Ectodermal cell (in vitro differentiated cells): ENCODE measurements around the gene NOTUM.

Experiments used
- H3K27ac ChIP-seq: 2 replicates; pipeline ENCODE4 v1.7.0; 2013; ENCODE audit warnings: mild to moderate bottlenecking, low read depth, low read length; ENCODE audit not compliant: insufficient read depth, poor library complexity, severe bottlenecking
- H3K27me3 ChIP-seq: 2 replicates; pipeline ENCODE4 v1.7.0; 2013; ENCODE audit warnings: mild to moderate bottlenecking, low read length; ENCODE audit not compliant: insufficient read depth, control insufficient read depth, poor library complexity, severe bottlenecking
- H3K36me3 ChIP-seq: one replicate; pipeline ENCODE4 v1.7.0; 2013; ENCODE audit warnings: low read length; ENCODE audit not compliant: control insufficient read depth, insufficient read depth
- H3K4me1 ChIP-seq: one replicate; pipeline ENCODE4 v1.7.0; 2013; ENCODE audit warnings: low read length; ENCODE audit not compliant: control insufficient read depth, insufficient read depth
- H3K4me3 ChIP-seq: 2 replicates; pipeline ENCODE4 v1.7.0; 2013; ENCODE audit warnings: low read depth, low read length, control low read depth; ENCODE audit not compliant: insufficient read depth
- H3K9me3 ChIP-seq: 2 replicates; pipeline ENCODE4 v1.7.0; 2013; ENCODE audit warnings: mild to moderate bottlenecking, low read length, moderate library complexity; ENCODE audit not compliant: control insufficient read depth
- WGBS, 2 experiments: methylation state at CpG; one replicate each; pipeline ENCODE4 v1.1.7; 2013; ENCODE audit warnings: missing lambda C conversion rate in 2 of 2; 5-methylcytosine and 5-hydroxymethylcytosine counted together

Gene NOTUM

DNA sequence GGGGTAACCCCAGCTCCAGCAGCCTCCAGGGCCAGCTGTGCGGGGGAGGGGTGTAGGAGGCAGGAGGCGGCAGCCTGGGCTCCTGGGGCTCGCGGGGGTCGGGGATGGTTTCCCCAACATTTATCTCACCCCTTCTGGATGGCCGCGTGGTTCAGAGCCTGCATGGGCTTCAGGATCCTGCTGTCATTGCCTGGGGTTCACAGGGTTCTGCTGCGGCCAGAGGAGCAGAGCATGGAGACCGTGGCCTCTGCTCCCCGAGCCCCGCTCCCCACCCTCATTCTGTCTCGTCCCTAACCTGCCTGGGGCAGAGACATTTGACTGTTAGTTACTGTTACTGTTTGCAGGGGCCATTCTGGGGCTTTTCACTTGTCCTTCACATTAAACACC, 18.8 kb downstream of the NOTUM start:
- Histone ChIP-seq H3K4me3 (no peak overlapping the region), H3K36me3 (no peaks in the 10 kb centered on the region), H3K27ac (no peak overlapping the region), H3K9me3 (no peaks in the 10 kb centered on the region), H3K4me1 (peaks cover 16% of the 10 kb centered on the region), H3K27me3 (peaks cover 5% of the 10 kb centered on the region)
- 52 to 57% methylated on average over 11 of the region's 12 CpGs for WGBS, 2 experiments

- 47 to 48% methylated on average over 30 of the region's 30 CpGs for WGBS, 2 experiments
- Histone ChIP-seq H3K4me1 (peaks cover 16% of the 10 kb centered on the region), H3K4me3 (no peak overlapping the region), H3K27me3 (peaks cover 5% of the 10 kb centered on the region), H3K9me3 (no peaks in the 10 kb centered on the region), H3K27ac (no peak overlapping the region), H3K36me3 (no peaks in the 10 kb centered on the region)
Measured at GRCh38 chr17:81941484-81942166, 19.4 kb downstream of the NOTUM start.

- no peaks in the 10 kb centered on the region for H3K36me3 ChIP-seq
- 94 to 95% methylated on average over 56 of the region's 56 CpGs for WGBS, 2 experiments
- peaks cover 5% of the 10 kb centered on the region for H3K27me3 ChIP-seq
Measured at GRCh38 chr17:81940538-81941483, 20.2 kb downstream of the NOTUM start.

GRCh38 chr17:81939881-81940385, 21.1 kb downstream of the NOTUM start:
- Histone ChIP-seq H3K9me3 (no peaks in the 10 kb centered on the region), H3K36me3 (no peaks in the 10 kb centered on the region), H3K27me3 (peaks cover 5% of the 10 kb centered on the region), H3K4me3 (no peak overlapping the region), H3K4me1 (peaks cover 16% of the 10 kb centered on the region), H3K27ac (no peak overlapping the region)
- 92 to 94% methylated on average over 21 of the region's 21 CpGs for WGBS, 2 experiments

More at GRCh38 chr17:81940538-81941483, 20.2 kb downstream of the NOTUM start:
- Histone ChIP-seq H3K9me3 (no peaks in the 10 kb centered on the region), H3K4me3 (no peak overlapping the region), H3K4me1 (peaks cover 16% of the 10 kb centered on the region), H3K27ac (no peak overlapping the region)

- peaks cover 4% of the 10 kb centered on the region for H3K36me3 ChIP-seq
- peaks cover 11% of the 10 kb centered on the region for H3K4me1 ChIP-seq
- no peaks in the 10 kb centered on the region for H3K9me3 ChIP-seq
- H3K27ac ChIP-seq, result no peak overlapping the region
- peaks cover 5% of the 10 kb centered on the region for H3K27me3 ChIP-seq
- H3K4me3 ChIP-seq, result no peak overlapping the region
- WGBS, 2 experiments, result 82 to 83% methylated on average over 15 of the region's 15 CpGs
Measured at GRCh38 chr17:81939218-81939617, 21.8 kb downstream of the NOTUM start.

- WGBS, 2 experiments, result 91 to 94% methylated on average over 6 of the region's 6 CpGs
- Histone ChIP-seq H3K27me3 (peaks cover 5% of the 10 kb centered on the region), H3K36me3 (peaks cover 4% of the 10 kb centered on the region), H3K4me1 (no peaks in the 10 kb centered on the region), H3K27ac (no peak overlapping the region), H3K4me3 (peak overlapping the region; percentile 15), H3K9me3 (no peaks in the 10 kb centered on the region)
Measured at GRCh38 chr17:81935709-81936084, 25.3 kb downstream of the NOTUM start.

DNA sequence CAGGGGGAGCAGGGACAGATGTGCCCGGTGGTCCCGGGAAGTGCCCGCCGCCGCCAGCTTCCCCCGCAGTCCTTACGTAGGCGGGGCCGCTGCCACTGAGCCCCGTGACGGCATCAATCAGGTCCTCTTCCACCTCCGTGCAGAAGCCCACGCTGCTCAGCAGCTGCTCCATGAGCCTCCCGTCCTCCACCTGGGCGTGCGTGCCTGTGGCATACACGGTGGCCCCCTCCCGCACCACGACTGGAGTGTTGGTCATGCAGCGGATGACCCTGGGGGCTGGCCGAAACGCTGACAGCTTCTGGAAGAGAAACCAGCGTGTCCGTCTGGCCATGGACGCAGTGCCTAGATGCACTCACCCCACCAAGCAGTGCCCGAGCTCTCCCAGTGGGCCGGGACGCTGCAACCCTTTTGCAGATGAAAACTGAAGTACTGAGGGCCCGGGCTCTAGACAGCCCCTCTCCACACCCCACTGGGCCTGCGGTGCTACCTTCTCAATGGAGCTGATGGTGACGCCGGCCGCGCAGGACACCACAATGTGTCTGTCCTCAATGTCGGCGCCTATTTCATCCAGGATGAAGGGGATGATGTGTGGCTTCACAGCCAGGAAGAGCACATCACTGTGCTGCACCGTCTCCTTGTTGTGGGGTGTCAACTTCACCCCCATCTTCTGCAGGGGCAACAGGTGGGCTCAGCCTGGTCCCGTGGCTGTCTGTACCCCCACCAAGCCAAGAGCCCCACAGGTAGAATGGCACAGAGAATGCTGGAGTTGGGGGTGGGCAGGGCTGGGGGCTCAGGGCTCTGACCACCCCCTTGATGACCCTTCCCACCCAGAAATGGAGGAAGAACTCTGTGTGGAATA, 25.9 kb downstream of the NOTUM start:
- H3K27me3 ChIP-seq, result peaks cover 5% of the 10 kb centered on the region
- peaks cover 4% of the 10 kb centered on the region for H3K36me3 ChIP-seq
- 95 to 97% methylated on average over 38 of the region's 38 CpGs for WGBS, 2 experiments
- no peaks in the 10 kb centered on the region for H3K9me3 ChIP-seq
- H3K4me3 ChIP-seq, result no peak overlapping the region
- H3K4me1 ChIP-seq, result no peaks in the 10 kb centered on the region
- H3K27ac ChIP-seq, result no peak overlapping the region

GRCh38 chr17:81934098-81934757, 26.8 kb downstream of the NOTUM start:
- H3K36me3 ChIP-seq, result peaks cover 4% of the 10 kb centered on the region
- H3K4me3 ChIP-seq, result no peak overlapping the region
- no peaks in the 10 kb centered on the region for H3K9me3 ChIP-seq
- no peaks in the 10 kb centered on the region for H3K4me1 ChIP-seq
- H3K27me3 ChIP-seq, result peaks cover 9% of the 10 kb centered on the region
- no peak overlapping the region for H3K27ac ChIP-seq
- WGBS, 2 experiments, result 95% methylated on average over 23 of the region's 23 CpGs

DNA sequence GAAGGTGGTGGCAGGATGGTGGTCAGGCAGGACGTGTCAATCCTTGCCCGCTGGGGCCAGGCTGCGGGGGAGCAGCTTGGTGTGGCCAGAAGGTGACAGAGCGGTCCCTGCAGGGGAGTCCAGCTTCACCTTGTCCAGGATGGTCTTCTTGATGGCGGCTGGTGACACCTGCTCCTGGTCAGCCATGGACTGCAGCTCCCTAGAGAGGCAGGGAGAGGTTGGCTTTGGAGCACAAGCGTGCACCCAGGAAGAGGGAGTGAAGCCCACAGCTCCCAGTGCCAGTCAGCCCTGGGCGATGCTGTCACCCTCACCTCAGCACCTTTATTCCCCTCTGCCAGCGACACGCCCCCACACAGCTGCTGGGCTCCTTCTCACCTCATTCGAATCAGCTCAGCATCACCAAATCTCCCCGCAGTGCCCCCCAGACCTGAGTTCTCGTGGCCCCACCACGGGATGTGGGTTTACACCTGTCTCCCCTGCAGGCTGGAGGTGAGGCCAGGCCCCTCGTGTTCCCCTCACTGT, 27.7 kb downstream of the NOTUM start:
- Histone ChIP-seq H3K9me3 (no peaks in the 10 kb centered on the region), H3K36me3 (peaks cover 4% of the 10 kb centered on the region), H3K4me3 (no peak overlapping the region), H3K27me3 (peaks cover 18% of the 10 kb centered on the region), H3K27ac (no peak overlapping the region), H3K4me1 (peaks cover 6% of the 10 kb centered on the region)
- WGBS, 2 experiments, result 93 to 95% methylated on average over 14 of the region's 14 CpGs
